ENCODE measurements around the gene TRAPPC3L. TPM values are rescaled to one million over a fixed set of nuclear protein-coding genes. Genes with fewer than 3 reads are reported as not detected.
A peak's percentile ranks its signal among the peaks of the same experiment; 100 is the strongest.

The TRAPPC3L gene
- total and polyA plus RNA-seq, 2 of the 13 experiments (the other 11 are each of a cell fraction or from before 2014, with no cell fraction given) = not detected

DNA sequence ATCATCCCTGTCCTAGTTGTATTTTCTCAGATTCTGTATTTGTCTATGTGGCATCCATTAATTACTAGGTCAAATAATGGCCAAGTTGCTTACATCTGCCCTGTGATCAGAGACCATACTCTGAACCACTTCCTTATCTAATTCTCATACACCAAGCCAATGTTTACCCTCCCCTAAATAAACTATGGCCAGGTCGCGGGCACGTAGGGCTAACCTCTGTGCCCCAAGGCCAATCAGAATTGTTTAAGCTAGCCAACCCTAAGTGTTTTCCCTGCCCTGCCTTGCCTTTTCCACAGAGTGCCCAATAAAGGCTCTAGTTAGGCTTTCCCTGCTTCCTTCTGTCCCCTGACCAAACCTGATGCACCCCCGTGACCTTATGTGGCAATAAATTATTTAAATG is 5.3 kb upstream of the TRAPPC3L start (continued):
- TF ChIP-seq REST (IDR thresholded peaks at IDR 0.05; ENCODE audit: borderline replicate concordance in 1 of 2, low read depth in 1 of 2, low read length in 2 of 2) = no peak
- no peak for TF ChIP-seq ZBTB44 (CRISPR knock-in tag; IDR thresholded peaks at IDR 0.05)
- TF ChIP-seq TMF1 (CRISPR knock-in tag; IDR thresholded peaks at IDR 0.05; ENCODE audit: low read depth) = no peak
- no peak for TF ChIP-seq ZNF580 (CRISPR knock-in tag; IDR thresholded peaks at IDR 0.05; ENCODE audit: borderline replicate concordance, low read depth)
- TF ChIP-seq NFIB (CRISPR knock-in tag; IDR thresholded peaks at IDR 0.05; ENCODE audit: borderline replicate concordance) = no peak
- no peak for TF ChIP-seq AGO2 (optimal IDR thresholded peaks at IDR 0.05; ENCODE audit: low read depth, low read length)
- TF ChIP-seq ZNF737 (CRISPR knock-in tag; IDR thresholded peaks at IDR 0.05; ENCODE audit: borderline replicate concordance) = no peak
- TF ChIP-seq SMARCC2 (IDR thresholded peaks at IDR 0.05) = no peak
- TF ChIP-seq CBX1 (IDR thresholded peaks at IDR 0.05; ENCODE audit: low read depth) = no peak
- peak; percentile 95 for TF ChIP-seq HOMEZ (CRISPR knock-in tag; IDR thresholded peaks at IDR 0.05; ENCODE audit: low read depth)
- no peak for TF ChIP-seq MYNN (CRISPR knock-in tag; IDR thresholded peaks at IDR 0.05; ENCODE audit: low read depth)
- TF ChIP-seq SRY (CRISPR knock-in tag; IDR thresholded peaks at IDR 0.05) = no peak
- TF ChIP-seq CREB1 (IDR thresholded peaks at IDR 0.05) = no peak
- peak; percentile 44; the same call in 1 of the 2 replicates for TF ChIP-seq CREB1 (CRISPR knock-in tag; IDR thresholded peaks at IDR 0.05)
- TF ChIP-seq NR2C2 (CRISPR knock-in tag; IDR thresholded peaks at IDR 0.05; ENCODE audit: borderline replicate concordance) = no peak
- no peak for TF ChIP-seq ZNF552 (CRISPR knock-in tag; IDR thresholded peaks at IDR 0.05; ENCODE audit: borderline replicate concordance)
- peak; percentile 61 for TF ChIP-seq ATF1 (CRISPR knock-in tag; IDR thresholded peaks at IDR 0.05)
- TF ChIP-seq ZNF3 (CRISPR knock-in tag; IDR thresholded peaks at IDR 0.05) = no peak
- no peak for TF ChIP-seq FOSL1 (CRISPR knock-in tag; IDR thresholded peaks at IDR 0.05; ENCODE audit: borderline replicate concordance)
- no peak for TF ChIP-seq NR0B2 (CRISPR knock-in tag; IDR thresholded peaks at IDR 0.05)
- no peak for TF ChIP-seq NFE2L1 (CRISPR knock-in tag; IDR thresholded peaks at IDR 0.05; ENCODE audit: borderline replicate concordance)
- no peak for TF ChIP-seq ZBTB8A (CRISPR knock-in tag; IDR thresholded peaks at IDR 0.05; ENCODE audit: borderline replicate concordance, low read depth)
- TF ChIP-seq MED13 (CRISPR knock-in tag; IDR thresholded peaks at IDR 0.05) = no peak
- TF ChIP-seq TEAD3 (CRISPR knock-in tag; optimal IDR thresholded peaks at IDR 0.05; ENCODE audit: borderline replicate concordance) = no peak
- TF ChIP-seq STAG1 (CRISPR knock-in tag; IDR thresholded peaks at IDR 0.05) = no peak
- no peak for TF ChIP-seq RBFOX2 (IDR thresholded peaks at IDR 0.05; ENCODE audit: low read depth, low read length)

All from HepG2 (cell line).